MCF 10A (cell line): ENCODE results near the gene NAPA. TPM values are rescaled to one million over a fixed set of nuclear protein-coding genes. Genes with fewer than 3 reads are reported as not detected.

Source experiments
- BruUV-seq: library from RNA; stranded (reverse); fragments of 400-500 nt; replicated peaks from 2 replicates; lab custom pipeline; 2021; lab: Mats Ljungman, UMichigan
- CTCF ChIA-PET: fragments of 300-600 bp; sonication (Branson Sonifier 250); formaldehyde crosslinking; extraction: SDS; loops from one replicate; lab custom pipeline; 2021; ENCODE audit warnings: antibody characterized with exemption, inconsistent platforms; lab: Yijun Ruan, JAX
- POLR2A ChIA-PET: fragments of 300-600, 350-650 bp; sonication (Branson Sonifier 250); formaldehyde crosslinking; extraction: SDS; loops from one replicate; lab custom pipeline; 2020; ENCODE audit warnings: antibody characterized with exemption, inconsistent platforms; lab: Yijun Ruan, JAX
- DNase-seq: peaks from one replicate; pipeline ENCODE4 v3.0.0-alpha.2; 2018; ENCODE audit not compliant: unreplicated experiment
- H3K27ac Mint-ChIP-seq: one replicate; pipeline ENCODE4 v1.8.0; 2022; ENCODE audit warnings: mild to moderate bottlenecking, low read depth, mixed read lengths; ENCODE audit not compliant: unreplicated experiment
- H3K27me3 Mint-ChIP-seq: one replicate; pipeline ENCODE4 v1.8.0; 2022; ENCODE audit warnings: mixed read lengths; ENCODE audit not compliant: insufficient read depth, unreplicated experiment
- H3K36me3 Mint-ChIP-seq: one replicate; pipeline ENCODE4 v1.8.0; 2022; ENCODE audit warnings: mild to moderate bottlenecking, moderate library complexity, mixed read lengths; ENCODE audit not compliant: insufficient read depth, unreplicated experiment
- H3K4me1 Mint-ChIP-seq: one replicate; pipeline ENCODE4 v1.8.0; 2022; ENCODE audit warnings: mixed read lengths; ENCODE audit not compliant: insufficient read depth, unreplicated experiment
- H3K4me3 Mint-ChIP-seq: one replicate; pipeline ENCODE4 v1.8.0; 2022; ENCODE audit warnings: mild to moderate bottlenecking, moderate library complexity, mixed read lengths; ENCODE audit not compliant: unreplicated experiment
- H3K9me3 Mint-ChIP-seq: one replicate; pipeline ENCODE4 v1.8.0; 2022; ENCODE audit warnings: mixed read lengths; ENCODE audit not compliant: unreplicated experiment
- CTCF ChIP-seq: fragments of 200-600 bp; IDR thresholded peaks from one replicate; pipeline ENCODE4 v1.8.0; 2022; ENCODE audit warnings: antibody characterized with exemption, mild to moderate bottlenecking; ENCODE audit not compliant: unreplicated experiment
- intact Hi-C: fragments of 100-400 bp; cut with micrococcal nuclease; formaldehyde crosslinking; loops from 2 replicates; pipeline ENCODE4 v1.14.1; 2022
- total RNA-seq: library from RNA; stranded (reverse); gene quantifications from 2 replicates; pipeline ENCODE4 v1.2.3, GENCODE V29; 2022

NAPA gene
- total RNA-seq, 1 experiment from 2014 or later: 72.1 TPM

GRCh38 chr19:47506459-47506858, 8.4 kb downstream of the NAPA start:
- no peak overlapping the region for H3K27ac Mint-ChIP-seq
- ChIA-PET CTCF (interaction anchor here (0.6 to 1.0 kb wide), 3 partner anchors 70 to 169 kb away, joined by 3 read pairs; no protein-coding TSS in a partner anchor), POLR2A (no interaction called here)
- TF ChIP-seq CTCF: no peak
- no TSS peak for BruUV-seq
- no peaks in the 10 kb centered on the region for H3K9me3 Mint-ChIP-seq
- H3K4me3 Mint-ChIP-seq: no peak overlapping the region
- no peak for DNase-seq
- no peaks in the 10 kb centered on the region for H3K27me3 Mint-ChIP-seq
- H3K4me1 Mint-ChIP-seq: peaks cover 18% of the 10 kb centered on the region
- peaks cover 23% of the 10 kb centered on the region for H3K36me3 Mint-ChIP-seq
- intact Hi-C loops: no loop called here

DNA sequence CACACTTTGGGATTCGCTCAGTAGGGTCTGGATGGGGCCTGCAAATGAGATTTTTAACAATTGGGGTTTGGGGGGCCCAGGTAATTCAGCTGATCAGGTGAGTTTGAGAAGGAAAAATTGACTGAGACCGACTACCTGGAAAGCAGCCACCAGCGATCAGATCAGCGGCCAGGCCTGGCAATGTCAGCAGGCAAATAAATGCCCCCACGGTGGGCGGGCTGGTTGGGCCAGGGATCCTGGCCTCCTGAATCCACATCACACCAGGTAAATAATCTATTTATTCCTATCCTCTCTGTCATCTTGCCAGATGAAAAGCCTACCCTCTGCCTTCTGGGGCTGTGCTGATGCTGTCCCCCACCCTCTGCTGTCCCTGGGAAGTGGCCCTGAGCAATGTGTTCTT, 9.4 kb downstream of the NAPA start:
- no peaks in the 10 kb centered on the region for H3K9me3 Mint-ChIP-seq
- ChIA-PET CTCF (interaction anchor here (1.0 kb wide), 1 partner anchor 78 kb away, joined by 3 read pairs; no protein-coding TSS in a partner anchor), POLR2A (interaction anchor here (1.3 kb wide), 1 partner anchor 21 kb away, joined by 5 read pairs; the partner anchor contains the start of gene KPTN)
- TF ChIP-seq CTCF: no peak
- no peak overlapping the region for H3K27ac Mint-ChIP-seq
- peaks cover 24% of the 10 kb centered on the region for H3K36me3 Mint-ChIP-seq
- DNase-seq: no peak
- H3K4me3 Mint-ChIP-seq: no peak overlapping the region
- BruUV-seq: no TSS peak
- peaks cover 12% of the 10 kb centered on the region for H3K4me1 Mint-ChIP-seq
- no peaks in the 10 kb centered on the region for H3K27me3 Mint-ChIP-seq
- intact Hi-C loops: no loop called here

DNA sequence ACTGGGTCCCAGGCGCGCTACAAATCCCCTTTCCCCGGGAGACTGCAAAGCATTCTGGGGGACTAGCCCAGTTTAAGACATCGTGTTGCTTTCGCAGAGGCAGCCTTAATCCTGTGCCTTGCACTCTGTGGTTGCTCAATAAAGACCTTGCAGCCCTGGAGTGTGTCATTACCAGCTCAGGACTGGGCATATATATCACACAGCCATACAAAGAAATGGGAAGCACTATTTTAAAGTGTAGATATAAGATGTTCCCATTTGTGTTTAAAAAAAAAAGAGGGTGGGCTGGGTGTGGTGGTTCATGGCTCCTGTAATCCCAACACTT, 11.1 kb downstream of the NAPA start:
- peaks cover 36% of the 10 kb centered on the region for H3K36me3 Mint-ChIP-seq
- ChIA-PET POLR2A (interaction anchor here (1.2 kb wide), 1 partner anchor 16 kb away, joined by 3 read pairs; no protein-coding TSS in a partner anchor), CTCF (interaction anchor here (0.6 to 2.2 kb wide), 2 partner anchors 12 to 20 kb away, joined by 3 to 7 read pairs; partner anchors contain the start of genes KPTN and NAPA)
- no peak overlapping the region for H3K27ac Mint-ChIP-seq
- H3K27me3 Mint-ChIP-seq: no peaks in the 10 kb centered on the region
- no peak for TF ChIP-seq CTCF
- no peak for DNase-seq
- intact Hi-C loops: no loop called here
- H3K4me3 Mint-ChIP-seq: no peak overlapping the region
- no TSS peak for BruUV-seq
- no peaks in the 10 kb centered on the region for H3K9me3 Mint-ChIP-seq
- H3K4me1 Mint-ChIP-seq: no peaks in the 10 kb centered on the region

DNA sequence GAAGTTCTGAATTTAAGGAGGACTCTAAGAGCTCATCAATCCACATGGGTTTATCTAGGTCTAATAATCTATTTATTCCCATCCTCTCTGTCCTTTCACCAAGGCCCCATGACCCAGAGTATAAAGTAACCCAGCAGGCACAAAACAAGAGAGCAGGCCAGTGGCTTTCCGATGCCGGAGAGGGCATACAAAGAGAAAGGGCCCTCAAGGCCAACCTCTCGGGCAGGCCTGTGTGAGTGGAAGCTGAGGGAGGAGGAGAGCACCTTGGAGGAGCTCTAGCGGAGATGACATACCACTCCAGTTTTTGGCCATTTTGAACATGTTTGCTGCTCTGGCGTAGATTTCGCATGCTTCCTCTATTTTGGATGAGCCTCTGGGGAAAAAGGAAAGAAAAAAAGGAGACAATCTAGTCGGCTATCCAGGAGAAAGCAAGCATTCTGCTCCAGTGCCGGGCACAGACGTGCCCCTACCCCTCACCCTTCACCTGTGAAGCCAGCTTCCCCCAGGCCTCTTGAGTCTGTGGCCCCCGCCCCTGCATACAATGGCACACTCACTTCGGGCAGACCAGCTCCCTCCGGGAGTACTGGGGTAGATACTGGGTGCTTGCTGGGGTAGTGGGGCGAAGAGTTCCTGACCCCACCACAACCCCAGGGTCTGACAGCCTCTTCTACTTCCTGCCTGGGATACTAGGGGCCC, 11.6 kb downstream of the NAPA start:
- POLR2A ChIA-PET: interaction anchor here (1.2 to 1.6 kb wide), 2 partner anchors 11 to 16 kb away, joined by 3 to 6 read pairs; no protein-coding TSS in a partner anchor
- Mint-ChIP-seq H3K4me1 (no peaks in the 10 kb centered on the region), H3K9me3 (no peaks in the 10 kb centered on the region), H3K4me3 (no peak overlapping the region), H3K27me3 (no peaks in the 10 kb centered on the region), H3K36me3 (peaks cover 40% of the 10 kb centered on the region), H3K27ac (peak overlapping the region; percentile 23)
- intact Hi-C loops: no loop called here
- CTCF ChIA-PET: interaction anchor here (0.6 to 2.2 kb wide), 2 partner anchors 12 to 16 kb away, joined by 3 to 7 read pairs; partner anchors contain the start of gene NAPA
- no peak for TF ChIP-seq CTCF
- DNase-seq: no peak
- no TSS peak for BruUV-seq
